ENCODE data around the gene KRTAP9-8.
"Not testable (repeated sequence)": the region's sequence is repeated elsewhere in the genome, so short reads cannot be mapped to it uniquely, and the experiment has no call there.

Gene KRTAP9-8

GRCh38 chr17:41267711-41268110 lies 29.9 kb downstream of the KRTAP9-8 start:
- H3K4me3 ChIP-seq = no peak overlapping the region
- TF ChIP-seq FOXP2 (optimal IDR thresholded peaks at IDR 0.05; ENCODE audit: control extremely low read depth, extremely low read length, insufficient read depth) = no peak
- TF ChIP-seq POLR2AphosphoS5 (IDR thresholded peaks at IDR 0.05; ENCODE audit: borderline replicate concordance, low read depth, low read length) = no peak
- no peak for TF ChIP-seq EZH2 (IDR thresholded peaks at IDR 0.05)
- DNase-seq (ENCODE audit: low read depth, low spot score) = no peak
- no peak overlapping the region for H3K9ac ChIP-seq (ENCODE audit: insufficient read length)
- no peaks in the 10 kb centered on the region for H3K9me3 ChIP-seq (ENCODE audit: low read depth, low read length)
- no peaks in the 10 kb centered on the region for H3K36me3 ChIP-seq (ENCODE audit: insufficient read depth, low read length)
- no peak overlapping the region for H3K27ac ChIP-seq

- H3K27ac ChIP-seq; H3K4me3 ChIP-seq; DNase-seq (ENCODE audit: low read depth, low spot score); H3K36me3 ChIP-seq (ENCODE audit: insufficient read depth, low read length); H3K9ac ChIP-seq (ENCODE audit: insufficient read length); H3K9me3 ChIP-seq (ENCODE audit: low read depth, low read length): not testable (repeated sequence)
Measured at GRCh38 chr17:41271323-41271722, 33.5 kb downstream of the KRTAP9-8 start.

- Histone ChIP-seq H3K9ac (ENCODE audit: insufficient read length) (no peak overlapping the region), H3K4me3 (no peak overlapping the region), H3K9me3 (ENCODE audit: low read depth, low read length) (no peaks in the 10 kb centered on the region), H3K36me3 (ENCODE audit: insufficient read depth, low read length) (no peaks in the 10 kb centered on the region), H3K27ac (no peak overlapping the region)
- TF ChIP-seq POLR2AphosphoS5 (IDR thresholded peaks at IDR 0.05; ENCODE audit: borderline replicate concordance, low read depth, low read length) = no peak
- TF ChIP-seq EZH2 (IDR thresholded peaks at IDR 0.05) = no peak
- no peak for TF ChIP-seq FOXP2 (optimal IDR thresholded peaks at IDR 0.05; ENCODE audit: control extremely low read depth, extremely low read length, insufficient read depth)
- DNase-seq (ENCODE audit: low read depth, low spot score) = no peak
Measured at GRCh38 chr17:41271858-41272257, 34.1 kb downstream of the KRTAP9-8 start.

GRCh38 chr17:41275648-41276190 lies 37.9 kb downstream of the KRTAP9-8 start, which contains the start of gene KRTAP9-7:
Gene KRTAP9-7, plus strand, starts transcription at chr17:41275698. Its CDS starts 0 bp downstream, at chr17:41275698.
- DNase-seq (ENCODE audit: low read depth, low spot score); H3K9ac ChIP-seq (ENCODE audit: insufficient read length); H3K9me3 ChIP-seq (ENCODE audit: low read depth, low read length); H3K27ac ChIP-seq; H3K36me3 ChIP-seq (ENCODE audit: insufficient read depth, low read length); H3K4me3 ChIP-seq: not testable (repeated sequence)

GRCh38 chr17:41278176-41278955 lies 40.6 kb downstream of the KRTAP9-8 start:
- no peak overlapping the region for H3K9ac ChIP-seq (ENCODE audit: insufficient read length)
- TF ChIP-seq EZH2 (IDR thresholded peaks at IDR 0.05) (no peak), POLR2AphosphoS5 (IDR thresholded peaks at IDR 0.05; ENCODE audit: borderline replicate concordance, low read depth, low read length) (no peak), FOXP2 (optimal IDR thresholded peaks at IDR 0.05; ENCODE audit: control extremely low read depth, extremely low read length, insufficient read depth) (no peak)

GRCh38 chr17:41284043-41284442 lies 46.2 kb downstream of the KRTAP9-8 start:
- Histone ChIP-seq H3K9ac (ENCODE audit: insufficient read length) (no peak overlapping the region), H3K36me3 (ENCODE audit: insufficient read depth, low read length) (no peaks in the 10 kb centered on the region), H3K27ac (peak overlapping the region; percentile 87), H3K9me3 (ENCODE audit: low read depth, low read length) (no peaks in the 10 kb centered on the region), H3K4me3 (peak overlapping the region; percentile 44)
- DNase-seq (ENCODE audit: low read depth, low spot score) = peak; percentile 52
- TF ChIP-seq POLR2AphosphoS5 (IDR thresholded peaks at IDR 0.05; ENCODE audit: borderline replicate concordance, low read depth, low read length) (no peak), EZH2 (IDR thresholded peaks at IDR 0.05) (no peak), FOXP2 (optimal IDR thresholded peaks at IDR 0.05; ENCODE audit: control extremely low read depth, extremely low read length, insufficient read depth) (no peak)

More at GRCh38 chr17:41278176-41278955, 40.6 kb downstream of the KRTAP9-8 start:
- no peak overlapping the region for H3K27ac ChIP-seq
- no peak overlapping the region for H3K4me3 ChIP-seq
- no peak for DNase-seq (ENCODE audit: low read depth, low spot score)
- no peaks in the 10 kb centered on the region for H3K36me3 ChIP-seq (ENCODE audit: insufficient read depth, low read length)
- H3K9me3 ChIP-seq (ENCODE audit: low read depth, low read length) = no peaks in the 10 kb centered on the region

GRCh38 chr17:41284546-41284945 lies 46.7 kb downstream of the KRTAP9-8 start:
- H3K36me3 ChIP-seq (ENCODE audit: insufficient read depth, low read length) = no peaks in the 10 kb centered on the region
- H3K9me3 ChIP-seq (ENCODE audit: low read depth, low read length) = no peaks in the 10 kb centered on the region
- no peak overlapping the region for H3K9ac ChIP-seq (ENCODE audit: insufficient read length)
- H3K4me3 ChIP-seq = peak overlapping the region; percentile 44
- no peak for DNase-seq (ENCODE audit: low read depth, low spot score)
- TF ChIP-seq EZH2 (IDR thresholded peaks at IDR 0.05) (no peak), POLR2AphosphoS5 (IDR thresholded peaks at IDR 0.05; ENCODE audit: borderline replicate concordance, low read depth, low read length) (no peak), FOXP2 (optimal IDR thresholded peaks at IDR 0.05; ENCODE audit: control extremely low read depth, extremely low read length, insufficient read depth) (no peak)
- peak overlapping the region; percentile 87 for H3K27ac ChIP-seq

- no peak overlapping the region for H3K4me3 ChIP-seq
- H3K9me3 ChIP-seq (ENCODE audit: low read depth, low read length) = no peaks in the 10 kb centered on the region
- no peak for TF ChIP-seq EZH2 (IDR thresholded peaks at IDR 0.05)
- no peak for TF ChIP-seq FOXP2 (optimal IDR thresholded peaks at IDR 0.05; ENCODE audit: control extremely low read depth, extremely low read length, insufficient read depth)
- no peak for TF ChIP-seq POLR2AphosphoS5 (IDR thresholded peaks at IDR 0.05; ENCODE audit: borderline replicate concordance, low read depth, low read length)
- no peak overlapping the region for H3K27ac ChIP-seq
- no peak overlapping the region for H3K9ac ChIP-seq (ENCODE audit: insufficient read length)
- DNase-seq (ENCODE audit: low read depth, low spot score) = no peak
- H3K36me3 ChIP-seq (ENCODE audit: insufficient read depth, low read length) = no peaks in the 10 kb centered on the region
Measured at GRCh38 chr17:41287050-41287449, 49.3 kb downstream of the KRTAP9-8 start.
